NCI-H2227 (cell line): ENCODE results near the gene DENND1A.
"Not testable (repeated sequence)": the region's sequence is repeated elsewhere in the genome, so short reads cannot be mapped to it uniquely, and the experiment has no call there.

Source experiments
- DNase-seq: peaks from one replicate; lab custom pipeline; 2025; ENCODE audit not compliant: unreplicated experiment; lab: John Stamatoyannopoulos, UW

Gene DENND1A

GRCh38 chr9:123825342-123826060, 104.4 kb downstream of the DENND1A start:
- DNase-seq = no peak

GRCh38 chr9:123823194-123823947, 106.6 kb downstream of the DENND1A start:
- no peak for DNase-seq

GRCh38 chr9:123821619-123822018, 108.3 kb downstream of the DENND1A start:
- no peak for DNase-seq

- no peak for DNase-seq
These were observed 109.8 kb downstream of the DENND1A start for GRCh38 chr9:123820139-123820538.

GRCh38 chr9:123816817-123817472, 113.0 kb downstream of the DENND1A start:
- no peak for DNase-seq

GRCh38 chr9:123815856-123816255, 114.1 kb downstream of the DENND1A start:
- not testable (repeated sequence) for DNase-seq

- no peak for DNase-seq
These were observed 115.4 kb downstream of the DENND1A start for GRCh38 chr9:123814496-123814895.

- no peak for DNase-seq
These were observed 116.9 kb downstream of the DENND1A start for GRCh38 chr9:123812984-123813383.

- DNase-seq = no peak
These were observed 122.7 kb downstream of the DENND1A start for GRCh38 chr9:123807251-123807650.

GRCh38 chr9:123806829-123807228, 123.1 kb downstream of the DENND1A start:
- no peak for DNase-seq

- no peak for DNase-seq
These were observed 131.7 kb downstream of the DENND1A start for GRCh38 chr9:123798195-123798594.

- DNase-seq = no peak
These were observed 133.1 kb downstream of the DENND1A start for GRCh38 chr9:123796618-123797484.

- no peak for DNase-seq
These were observed 133.8 kb downstream of the DENND1A start for GRCh38 chr9:123796094-123796493.

- no peak for DNase-seq
These were observed 134.6 kb downstream of the DENND1A start for GRCh38 chr9:123795336-123795735.

GRCh38 chr9:123792501-123792900, 137.4 kb downstream of the DENND1A start:
- no peak for DNase-seq

GRCh38 chr9:123789554-123790292, 140.2 kb downstream of the DENND1A start:
- DNase-seq = no peak

GRCh38 chr9:123787416-123787815, 142.5 kb downstream of the DENND1A start:
- DNase-seq = no peak

GRCh38 chr9:123784518-123784917, 145.4 kb downstream of the DENND1A start:
- DNase-seq = no peak

GRCh38 chr9:123778232-123778902, 151.6 kb downstream of the DENND1A start:
- no peak for DNase-seq
